ENCODE data around the gene PAQR5.

Gene PAQR5

GRCh38 chr15:69313432-69314000 is 14.8 kb downstream of the PAQR5 start:
- Histone ChIP-seq H2BK12ac (ENCODE audit: low read length in 2 of 2) (no peak overlapping the region), H3K36me3 (ENCODE audit: control insufficient read depth in 1 of 2, insufficient read depth in 2 of 2, low read depth in 1 of 2, low read length in 2 of 2) (no peaks in the 10 kb centered on the region), H2BK5ac (ENCODE audit: low read depth, low read length, poor library complexity, severe bottlenecking) (no peak overlapping the region), H3K27ac (ENCODE audit: low read length, poor library complexity, severe bottlenecking) (no peak overlapping the region), H3K27me3 (ENCODE audit: control insufficient read depth in 1 of 2, insufficient read depth in 1 of 2, low read length in 2 of 2) (no peaks in the 10 kb centered on the region), H3K4me1 (ENCODE audit: control insufficient read depth, insufficient read depth, low read depth, low read length) (peaks cover 21% of the 10 kb centered on the region), H3K9me3 (ENCODE audit: control insufficient read depth, low read length) (no peaks in the 10 kb centered on the region), H3K9ac (ENCODE audit: low read length) (no peak overlapping the region), H4K91ac (ENCODE audit: low read length) (no peak overlapping the region), H3K23ac (ENCODE audit: low read length in 2 of 2) (no peak overlapping the region), H2AK5ac (ENCODE audit: low read length, severe bottlenecking) (no peak overlapping the region), H3K4me3 (ENCODE audit: insufficient read depth in 1 of 2, low read depth in 1 of 2, low read length in 2 of 2) (no peak overlapping the region), H3K4ac (ENCODE audit: low read depth in 1 of 2, low read length in 2 of 2) (no peak overlapping the region), H3K18ac (ENCODE audit: low read depth in 1 of 2, low read length in 2 of 2) (no peak overlapping the region), H2AFZ (ENCODE audit: low read depth, low read length) (no peak overlapping the region), H2BK15ac (ENCODE audit: low read depth, poor library complexity, severe bottlenecking) (no peak overlapping the region), H2BK120ac (ENCODE audit: low read depth, low read length) (no peak overlapping the region), H3K79me1 (replicated peaks; ENCODE audit: low read length, poor library complexity, severe bottlenecking) (no peaks in the 10 kb centered on the region), H3K14ac (ENCODE audit: low read length in 2 of 2) (no peak overlapping the region), H4K8ac (ENCODE audit: low read length) (no peak overlapping the region), H3K4me2 (ENCODE audit: low read length, poor library complexity, severe bottlenecking) (no peak overlapping the region)
- 86% methylated on average over 7 of the region's 8 CpGs for WGBS
- DNase-seq: no peak

GRCh38 chr15:69314131-69314530 is 15.4 kb downstream of the PAQR5 start:
- no peak overlapping the region for H3K4ac ChIP-seq (ENCODE audit: low read depth in 1 of 2, low read length in 2 of 2)
- H3K79me1 ChIP-seq (replicated peaks; ENCODE audit: low read length, poor library complexity, severe bottlenecking): no peaks in the 10 kb centered on the region
- H3K14ac ChIP-seq (ENCODE audit: low read length in 2 of 2): no peak overlapping the region
- H3K4me2 ChIP-seq (ENCODE audit: low read length, poor library complexity, severe bottlenecking): no peak overlapping the region
- no peak overlapping the region for H3K9ac ChIP-seq (ENCODE audit: low read length)
- H3K27ac ChIP-seq (ENCODE audit: low read length, poor library complexity, severe bottlenecking): no peak overlapping the region
- H4K8ac ChIP-seq (ENCODE audit: low read length): no peak overlapping the region
- H2AFZ ChIP-seq (ENCODE audit: low read depth, low read length): no peak overlapping the region
- H2AK5ac ChIP-seq (ENCODE audit: low read length, severe bottlenecking): no peak overlapping the region
- H3K36me3 ChIP-seq (ENCODE audit: control insufficient read depth in 1 of 2, insufficient read depth in 2 of 2, low read depth in 1 of 2, low read length in 2 of 2): no peaks in the 10 kb centered on the region
- WGBS: over 99% methylated on average over 4 of the region's 6 CpGs
- no peak overlapping the region for H2BK15ac ChIP-seq (ENCODE audit: low read depth, poor library complexity, severe bottlenecking)
- DNase-seq: no peak
- peaks cover 21% of the 10 kb centered on the region for H3K4me1 ChIP-seq (ENCODE audit: control insufficient read depth, insufficient read depth, low read depth, low read length)
- H3K27me3 ChIP-seq (ENCODE audit: control insufficient read depth in 1 of 2, insufficient read depth in 1 of 2, low read length in 2 of 2): no peaks in the 10 kb centered on the region
- H3K18ac ChIP-seq (ENCODE audit: low read depth in 1 of 2, low read length in 2 of 2): no peak overlapping the region
- H4K91ac ChIP-seq (ENCODE audit: low read length): no peak overlapping the region
- no peak overlapping the region for H3K23ac ChIP-seq (ENCODE audit: low read length in 2 of 2)
- no peak overlapping the region for H2BK120ac ChIP-seq (ENCODE audit: low read depth, low read length)
- no peak overlapping the region for H3K4me3 ChIP-seq (ENCODE audit: insufficient read depth in 1 of 2, low read depth in 1 of 2, low read length in 2 of 2)
- no peak overlapping the region for H2BK5ac ChIP-seq (ENCODE audit: low read depth, low read length, poor library complexity, severe bottlenecking)
- H3K9me3 ChIP-seq (ENCODE audit: control insufficient read depth, low read length): no peaks in the 10 kb centered on the region
- H2BK12ac ChIP-seq (ENCODE audit: low read length in 2 of 2): no peak overlapping the region

- 95% methylated on average over 8 of the region's 8 CpGs for WGBS
- no peak overlapping the region for H4K91ac ChIP-seq (ENCODE audit: low read length)
- no peak overlapping the region for H4K8ac ChIP-seq (ENCODE audit: low read length)
- no peaks in the 10 kb centered on the region for H3K79me1 ChIP-seq (replicated peaks; ENCODE audit: low read length, poor library complexity, severe bottlenecking)
- H2AFZ ChIP-seq (ENCODE audit: low read depth, low read length): no peak overlapping the region
- no peak overlapping the region for H2BK15ac ChIP-seq (ENCODE audit: low read depth, poor library complexity, severe bottlenecking)
- H3K4me1 ChIP-seq (ENCODE audit: control insufficient read depth, insufficient read depth, low read depth, low read length): peaks cover 21% of the 10 kb centered on the region
- no peak overlapping the region for H3K9ac ChIP-seq (ENCODE audit: low read length)
- DNase-seq: no peak
- H2AK5ac ChIP-seq (ENCODE audit: low read length, severe bottlenecking): no peak overlapping the region
- no peak overlapping the region for H3K27ac ChIP-seq (ENCODE audit: low read length, poor library complexity, severe bottlenecking)
- H3K4ac ChIP-seq (ENCODE audit: low read depth in 1 of 2, low read length in 2 of 2): no peak overlapping the region
- no peak overlapping the region for H3K4me2 ChIP-seq (ENCODE audit: low read length, poor library complexity, severe bottlenecking)
- no peak overlapping the region for H3K23ac ChIP-seq (ENCODE audit: low read length in 2 of 2)
- no peak overlapping the region for H2BK12ac ChIP-seq (ENCODE audit: low read length in 2 of 2)
- no peak overlapping the region for H2BK5ac ChIP-seq (ENCODE audit: low read depth, low read length, poor library complexity, severe bottlenecking)
- H3K14ac ChIP-seq (ENCODE audit: low read length in 2 of 2): no peak overlapping the region
- H2BK120ac ChIP-seq (ENCODE audit: low read depth, low read length): no peak overlapping the region
- no peak overlapping the region for H3K4me3 ChIP-seq (ENCODE audit: insufficient read depth in 1 of 2, low read depth in 1 of 2, low read length in 2 of 2)
- H3K36me3 ChIP-seq (ENCODE audit: control insufficient read depth in 1 of 2, insufficient read depth in 2 of 2, low read depth in 1 of 2, low read length in 2 of 2): no peaks in the 10 kb centered on the region
- H3K18ac ChIP-seq (ENCODE audit: low read depth in 1 of 2, low read length in 2 of 2): no peak overlapping the region
- peaks cover 0 to 1% of the 10 kb centered on the region in 2 experiments for H3K27me3 ChIP-seq (ENCODE audit: control insufficient read depth in 1 of 2, insufficient read depth in 1 of 2, low read length in 2 of 2)
- H3K9me3 ChIP-seq (ENCODE audit: control insufficient read depth, low read length): no peaks in the 10 kb centered on the region
Observed at GRCh38 chr15:69314736-69315135, 16.0 kb downstream of the PAQR5 start.

- H3K4me3 ChIP-seq (ENCODE audit: insufficient read depth in 1 of 2, low read depth in 1 of 2, low read length in 2 of 2): no peak overlapping the region
- no peak overlapping the region for H2AK5ac ChIP-seq (ENCODE audit: low read length, severe bottlenecking)
Observed at GRCh38 chr15:69315402-69316110, 16.8 kb downstream of the PAQR5 start.

More at GRCh38 chr15:69315402-69316110, 16.8 kb downstream of the PAQR5 start:
- WGBS: 94% methylated on average over 7 of the region's 9 CpGs
- H2BK12ac ChIP-seq (ENCODE audit: low read length in 2 of 2): no peak overlapping the region
- H3K79me1 ChIP-seq (replicated peaks; ENCODE audit: low read length, poor library complexity, severe bottlenecking): no peaks in the 10 kb centered on the region
- no peak overlapping the region for H2BK5ac ChIP-seq (ENCODE audit: low read depth, low read length, poor library complexity, severe bottlenecking)
- no peak overlapping the region for H3K9ac ChIP-seq (ENCODE audit: low read length)
- no peak overlapping the region for H3K18ac ChIP-seq (ENCODE audit: low read depth in 1 of 2, low read length in 2 of 2)
- no peaks in the 10 kb centered on the region for H3K9me3 ChIP-seq (ENCODE audit: control insufficient read depth, low read length)
- no peak overlapping the region for H3K27ac ChIP-seq (ENCODE audit: low read length, poor library complexity, severe bottlenecking)
- H3K14ac ChIP-seq (ENCODE audit: low read length in 2 of 2): no peak overlapping the region
- H3K23ac ChIP-seq (ENCODE audit: low read length in 2 of 2): no peak overlapping the region
- no peak overlapping the region for H2BK15ac ChIP-seq (ENCODE audit: low read depth, poor library complexity, severe bottlenecking)
- no peak overlapping the region for H2AFZ ChIP-seq (ENCODE audit: low read depth, low read length)
- H4K91ac ChIP-seq (ENCODE audit: low read length): no peak overlapping the region
- DNase-seq: no peak
- H2BK120ac ChIP-seq (ENCODE audit: low read depth, low read length): no peak overlapping the region
- peaks cover 21% of the 10 kb centered on the region for H3K4me1 ChIP-seq (ENCODE audit: control insufficient read depth, insufficient read depth, low read depth, low read length)
- H3K27me3 ChIP-seq (ENCODE audit: control insufficient read depth in 1 of 2, insufficient read depth in 1 of 2, low read length in 2 of 2): peaks cover 0 to 3% of the 10 kb centered on the region in 2 experiments
- H3K4ac ChIP-seq (ENCODE audit: low read depth in 1 of 2, low read length in 2 of 2): no peak overlapping the region
- H3K4me2 ChIP-seq (ENCODE audit: low read length, poor library complexity, severe bottlenecking): no peak overlapping the region
- H3K36me3 ChIP-seq (ENCODE audit: control insufficient read depth in 1 of 2, insufficient read depth in 2 of 2, low read depth in 1 of 2, low read length in 2 of 2): no peaks in the 10 kb centered on the region
- no peak overlapping the region for H4K8ac ChIP-seq (ENCODE audit: low read length)
